Stomach (tissue), 9 donors: ENCODE data around the gene GALNT3. TPM values are rescaled to one million over a fixed set of nuclear protein-coding genes. Genes with fewer than 3 reads are reported as not detected.

Source experiments
- DNase-seq, 2 donors: peaks; one replicate each; pipeline versions ENCODE4 v3.0.0 to v3.0.0-alpha.2; 2013 to 2019
- H3K27ac ChIP-seq, 5 donors: fragments of 200-600 bp in 4 of 5; sonication (generic) in 4 of 5; one replicate each; pipeline ENCODE4 v1.5.1; 2013 to 2019; ENCODE audit warnings: mild to moderate bottlenecking in 1 of 5, moderate library complexity in 1 of 5
- H3K27me3 ChIP-seq, 3 donors: fragments of 200-600 bp; sonication (generic); one replicate each; pipeline ENCODE4 v1.5.1; 2017 to 2019; ENCODE audit warnings: mixed run types in 1 of 3
- H3K36me3 ChIP-seq, 4 donors: fragments of 200-600 bp; sonication (generic); 1 replicate in 3 of 4; 2 replicates in 1 of 4; pipeline ENCODE4 v1.5.1; 2016 to 2019
- H3K4me1 ChIP-seq, 4 donors: fragments of 200-600 bp; sonication (generic); one replicate each; pipeline ENCODE4 v1.5.1; 2016 to 2019
- H3K4me3 ChIP-seq, 4 donors: fragments of 200-600 bp; sonication (generic) in 3 of 4; one replicate each; pipeline ENCODE4 v1.5.1; 2016 to 2019; ENCODE audit warnings: mild to moderate bottlenecking in 1 of 4
- H3K9me3 ChIP-seq, 4 donors: fragments of 200-600 bp; sonication (generic); one replicate each; pipeline ENCODE4 v1.5.1; 2016 to 2019
- EP300 ChIP-seq: sonication (generic); formaldehyde crosslinking; IDR thresholded peaks from one replicate; pipeline ENCODE4 v1.6.1; 2017; ENCODE audit warnings: antibody characterized with exemption
- POLR2A ChIP-seq, 4 donors: fragments of 450-650 bp; IDR thresholded peaks; one replicate each; pipeline ENCODE4 v1.6.1; 2016; ENCODE audit warnings: antibody characterized with exemption in 4 of 4, control low read depth in 2 of 4, mild to moderate bottlenecking in 1 of 4, moderate library complexity in 1 of 4
- POLR2AphosphoS5 ChIP-seq, 3 donors: sonication (generic); formaldehyde crosslinking; IDR thresholded peaks; one replicate each; pipeline ENCODE4 v1.6.1; 2016; ENCODE audit warnings: antibody characterized with exemption in 3 of 3
- WGBS, 5 donors: extraction: QIAGEN DNeasy Blood & Tissue Kit in 3 of 5; methylation state at CpG; one replicate each; pipeline versions ENCODE4 v1.1.5 to v1.1.7; 2013 to 2018; 5-methylcytosine and 5-hydroxymethylcytosine counted together
- intact Hi-C: fragments of 100-400 bp; cut with DNase I; formaldehyde crosslinking; loops from one replicate; pipeline ENCODE4 v1.15.1; 2023; ENCODE audit warnings: low total_unique reads
- polyA plus RNA-seq, 3 donors: library from polyadenylated mRNA; stranded (reverse); fragments of 200-250 nt; gene quantifications; one replicate each; pipeline ENCODE4 v1.2.3, GENCODE V29; 2013
- total RNA-seq, 5 donors: library from RNA; depleted of rRNA; stranded (reverse); fragments of >200 nt; gene quantifications; one replicate each; pipeline versions ENCODE4 v1.1.0 to v1.2.3, GENCODE V29; 2014 to 2016
- TF ChIP-seq, protein P1 (sequence below), 7 experiments: fragments of 450-650 bp in 4 of 7; fragments of 200-600 bp in 3 of 7; sonication (generic) in 3 of 7; IDR thresholded peaks; one replicate each; pipeline ENCODE4 v1.5.1; 2016 to 2019; ENCODE audit warnings: antibody characterized with exemption in 7 of 7, control low read depth in 2 of 7, mild to moderate bottlenecking in 1 of 7
- donor health status: healthy with polysubstance abuse.
- donor health status: Bipolar disorder and iron deficiency.
- donor health status: healthy.

Gene GALNT3
- total and polyA plus RNA-seq, 8 donors: 15.2 to 134 (median 30.7) TPM

DNA sequence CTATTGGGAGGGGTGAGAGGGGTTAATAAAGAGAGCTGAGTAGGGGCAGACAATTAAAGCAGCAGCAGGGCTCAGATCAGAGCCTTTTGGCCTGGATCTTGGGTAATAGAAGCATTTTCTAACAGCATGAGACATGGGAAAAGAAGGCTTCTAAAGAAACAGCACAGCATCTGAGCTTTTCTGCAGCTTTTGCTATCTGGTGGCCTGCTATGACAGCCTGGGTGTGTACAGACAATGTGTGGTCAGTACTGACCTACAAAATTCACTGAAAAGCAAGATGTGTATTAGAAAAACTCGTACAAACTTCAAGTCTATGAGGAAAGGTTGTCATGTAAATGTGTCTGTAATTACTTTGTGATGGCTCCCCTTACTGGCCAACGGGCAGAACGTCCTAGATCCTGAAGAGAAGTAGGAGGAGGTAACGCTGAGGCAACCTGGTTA lies 95.6 kb downstream of the GALNT3 start:
- TF ChIP-seq, protein P1, sequence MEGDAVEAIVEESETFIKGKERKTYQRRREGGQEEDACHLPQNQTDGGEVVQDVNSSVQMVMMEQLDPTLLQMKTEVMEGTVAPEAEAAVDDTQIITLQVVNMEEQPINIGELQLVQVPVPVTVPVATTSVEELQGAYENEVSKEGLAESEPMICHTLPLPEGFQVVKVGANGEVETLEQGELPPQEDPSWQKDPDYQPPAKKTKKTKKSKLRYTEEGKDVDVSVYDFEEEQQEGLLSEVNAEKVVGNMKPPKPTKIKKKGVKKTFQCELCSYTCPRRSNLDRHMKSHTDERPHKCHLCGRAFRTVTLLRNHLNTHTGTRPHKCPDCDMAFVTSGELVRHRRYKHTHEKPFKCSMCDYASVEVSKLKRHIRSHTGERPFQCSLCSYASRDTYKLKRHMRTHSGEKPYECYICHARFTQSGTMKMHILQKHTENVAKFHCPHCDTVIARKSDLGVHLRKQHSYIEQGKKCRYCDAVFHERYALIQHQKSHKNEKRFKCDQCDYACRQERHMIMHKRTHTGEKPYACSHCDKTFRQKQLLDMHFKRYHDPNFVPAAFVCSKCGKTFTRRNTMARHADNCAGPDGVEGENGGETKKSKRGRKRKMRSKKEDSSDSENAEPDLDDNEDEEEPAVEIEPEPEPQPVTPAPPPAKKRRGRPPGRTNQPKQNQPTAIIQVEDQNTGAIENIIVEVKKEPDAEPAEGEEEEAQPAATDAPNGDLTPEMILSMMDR (IDR thresholded peaks at IDR 0.05): peak in 5 of 7 experiments; percentile 25 to 44 (median 28)
- TF ChIP-seq EP300: no peak
- Histone ChIP-seq H3K27ac (no peak overlapping the region), H3K36me3 (no peaks in the 10 kb centered on the region), H3K27me3 (no peaks in the 10 kb centered on the region), H3K9me3 (no peaks in the 10 kb centered on the region), H3K4me1 (no peaks in the 10 kb centered on the region), H3K4me3 (no peak overlapping the region)
- WGBS, 5 donors: 1 to 2% (median 1%) methylated on average over 4 of the region's 4 CpGs
- intact Hi-C loops: loop anchor here (10.0 kb wide), 1 partner anchor 294 kb away; no protein-coding TSS in a partner anchor
- DNase-seq: peak; percentile 41 to 81

DNA sequence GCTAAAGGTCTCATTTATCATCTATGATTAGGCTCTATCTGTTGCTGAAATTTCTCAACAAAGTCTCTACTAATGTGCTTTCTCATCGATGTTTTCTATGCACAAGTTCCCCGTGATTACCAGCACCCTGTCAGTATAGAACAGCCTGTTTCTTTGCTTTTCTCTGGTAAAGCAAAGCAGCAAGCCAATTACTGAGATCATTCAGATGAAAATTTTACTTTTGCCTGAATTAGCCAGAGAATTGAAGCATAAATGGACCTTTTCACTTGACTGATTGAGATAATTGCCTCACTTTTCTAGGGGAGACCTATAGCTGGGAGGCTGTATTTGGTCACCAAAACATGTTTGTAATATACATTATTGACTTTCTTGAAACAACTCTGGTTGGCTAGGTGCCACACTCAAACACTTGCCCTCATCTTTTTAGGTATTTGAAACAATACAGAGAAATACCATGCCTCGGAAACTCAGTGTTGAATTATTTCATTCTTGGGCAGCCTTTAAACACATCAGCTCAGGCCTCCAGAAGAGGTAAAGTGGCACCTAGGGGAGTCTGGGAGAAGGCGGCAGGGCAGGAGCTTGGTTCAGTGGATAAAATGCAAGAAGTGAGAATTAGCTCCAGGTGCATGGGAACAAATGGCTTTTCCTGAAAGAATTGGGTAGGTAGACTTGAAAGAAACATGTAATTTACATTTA lies 96.2 kb downstream of the GALNT3 start:
- no peak for DNase-seq
- Histone ChIP-seq H3K27me3 (no peaks in the 10 kb centered on the region), H3K9me3 (no peaks in the 10 kb centered on the region), H3K4me3 (no peak overlapping the region), H3K4me1 (no peaks in the 10 kb centered on the region), H3K36me3 (no peaks in the 10 kb centered on the region), H3K27ac (no peak overlapping the region)
- 85 to 95% (median 94%) methylated on average over 4 of the region's 4 CpGs for WGBS, 5 donors
- no peak for TF ChIP-seq POLR2AphosphoS5 (IDR thresholded peaks at IDR 0.05)
- TF ChIP-seq, protein P1 (IDR thresholded peaks at IDR 0.05): no peak
- TF ChIP-seq POLR2A (IDR thresholded peaks at IDR 0.05): no peak
- TF ChIP-seq EP300: no peak
- intact Hi-C loops: loop anchor here (10.0 kb wide), 1 partner anchor 293 kb away; no protein-coding TSS in a partner anchor

Other genes with a start within 250 kb of the GALNT3 start
- gene TTC21B, start 159.5 kb upstream of the GALNT3 start, total RNA-seq: 10 to 100 TPM in 4 of 5 donors, 1 to 10 TPM in 1; 9.9 to 78.6 (median 21.7) TPM
- 1 to 10 TPM; 3.3 to 6.4 (median 3.9) TPM for gene TTC21B, start 159.5 kb upstream of the GALNT3 start, polyA plus RNA-seq